ENCODE results near the gene CCNDBP1.

DNA sequence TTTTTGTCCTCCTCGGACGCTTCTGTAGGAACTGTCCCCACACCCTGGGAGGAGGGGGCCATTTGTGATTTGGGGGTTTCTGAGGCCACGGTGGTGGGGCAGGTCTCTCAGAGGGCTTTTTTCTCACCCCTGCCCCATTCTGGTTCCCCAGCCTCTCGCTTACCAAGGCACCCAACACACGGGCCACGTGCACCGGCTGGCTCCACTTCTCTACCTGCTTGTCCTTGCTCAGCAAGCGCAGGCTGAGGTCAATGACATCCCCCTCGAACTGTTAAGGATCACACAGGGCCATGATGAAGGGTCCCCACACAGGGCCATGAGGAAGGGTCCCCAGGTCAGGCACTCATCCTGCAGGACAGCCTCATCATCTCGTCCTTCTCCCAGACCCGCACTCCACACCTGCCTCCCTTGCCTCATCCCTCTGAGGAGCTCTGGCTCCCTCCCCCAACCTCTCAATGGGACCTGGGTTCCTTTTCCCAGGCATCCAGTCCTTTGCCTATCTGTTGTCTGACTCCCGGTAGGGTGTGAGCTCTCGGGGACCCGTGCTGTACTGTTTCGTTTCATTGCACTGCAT is 25.1 kb downstream of the CCNDBP1 start:
- TF ChIP-seq, protein P1, sequence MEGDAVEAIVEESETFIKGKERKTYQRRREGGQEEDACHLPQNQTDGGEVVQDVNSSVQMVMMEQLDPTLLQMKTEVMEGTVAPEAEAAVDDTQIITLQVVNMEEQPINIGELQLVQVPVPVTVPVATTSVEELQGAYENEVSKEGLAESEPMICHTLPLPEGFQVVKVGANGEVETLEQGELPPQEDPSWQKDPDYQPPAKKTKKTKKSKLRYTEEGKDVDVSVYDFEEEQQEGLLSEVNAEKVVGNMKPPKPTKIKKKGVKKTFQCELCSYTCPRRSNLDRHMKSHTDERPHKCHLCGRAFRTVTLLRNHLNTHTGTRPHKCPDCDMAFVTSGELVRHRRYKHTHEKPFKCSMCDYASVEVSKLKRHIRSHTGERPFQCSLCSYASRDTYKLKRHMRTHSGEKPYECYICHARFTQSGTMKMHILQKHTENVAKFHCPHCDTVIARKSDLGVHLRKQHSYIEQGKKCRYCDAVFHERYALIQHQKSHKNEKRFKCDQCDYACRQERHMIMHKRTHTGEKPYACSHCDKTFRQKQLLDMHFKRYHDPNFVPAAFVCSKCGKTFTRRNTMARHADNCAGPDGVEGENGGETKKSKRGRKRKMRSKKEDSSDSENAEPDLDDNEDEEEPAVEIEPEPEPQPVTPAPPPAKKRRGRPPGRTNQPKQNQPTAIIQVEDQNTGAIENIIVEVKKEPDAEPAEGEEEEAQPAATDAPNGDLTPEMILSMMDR (IDR thresholded peaks at IDR 0.05) = no peak
- TF ChIP-seq POLR2A (IDR thresholded peaks at IDR 0.05) = no peak
